Measurements from ENCODE around the gene RARA. TPM values are rescaled to one million over a fixed set of nuclear protein-coding genes. Genes with fewer than 3 reads are reported as not detected.
A peak's percentile ranks its signal among the peaks of the same experiment; 100 is the strongest.

RARA gene
- total and polyA plus RNA-seq, 2 of the 4 experiments (the other 2 are of a cell fraction), result 9.0 to 12.7 TPM

DNA sequence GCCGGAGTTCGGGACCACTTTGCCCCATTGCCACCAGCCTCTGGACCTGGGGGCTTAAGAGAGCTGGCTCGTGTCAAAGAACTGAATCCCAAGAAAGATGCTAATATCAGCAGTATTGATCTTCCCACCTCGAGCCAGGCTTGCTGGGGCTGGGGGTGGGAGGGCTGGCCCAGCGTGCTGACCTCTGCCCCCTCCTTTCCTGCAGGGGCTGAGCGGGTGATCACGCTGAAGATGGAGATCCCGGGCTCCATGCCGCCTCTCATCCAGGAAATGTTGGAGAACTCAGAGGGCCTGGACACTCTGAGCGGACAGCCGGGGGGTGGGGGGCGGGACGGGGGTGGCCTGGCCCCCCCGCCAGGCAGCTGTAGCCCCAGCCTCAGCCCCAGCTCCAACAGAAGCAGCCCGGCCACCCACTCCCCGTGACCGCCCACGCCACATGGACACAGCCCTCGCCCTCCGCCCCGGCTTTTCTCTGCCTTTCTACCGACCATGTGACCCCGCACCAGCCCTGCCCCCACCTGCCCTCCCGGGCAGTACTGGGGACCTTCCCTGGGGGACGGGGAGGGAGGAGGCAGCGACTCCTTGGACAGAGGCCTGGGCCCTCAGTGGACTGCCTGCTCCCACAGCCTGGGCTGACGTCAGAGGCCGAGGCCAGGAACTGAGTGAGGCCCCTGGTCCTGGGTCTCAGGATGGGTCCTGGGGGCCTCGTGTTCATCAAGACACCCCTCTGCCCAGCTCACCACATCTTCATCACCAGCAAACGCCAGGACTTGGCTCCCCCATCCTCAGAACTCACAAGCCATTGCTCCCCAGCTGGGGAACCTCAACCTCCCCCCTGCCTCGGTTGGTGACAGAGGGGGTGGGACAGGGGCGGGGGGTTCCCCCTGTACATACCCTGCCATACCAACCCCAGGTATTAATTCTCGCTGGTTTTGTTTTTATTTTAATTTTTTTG lies 47.1 kb downstream of the RARA start:
- peak overlapping the region; percentile 13 for H2AK9ac ChIP-seq (replicated peaks; ENCODE audit: low read depth, low read length, poor library complexity)
- no peak overlapping the region for H2BK5ac ChIP-seq (ENCODE audit: low read depth, low read length, poor library complexity, severe bottlenecking)
- no peaks in the 10 kb centered on the region; the same call in 1 of the 2 replicates for H3K4me1 ChIP-seq (ENCODE audit: control insufficient read depth, insufficient read depth, low read length)
- H3K9me3 ChIP-seq (ENCODE audit: control insufficient read depth, insufficient read depth, low read length), result no peaks in the 10 kb centered on the region
- H3K23ac ChIP-seq (ENCODE audit: low read depth, low read length), result no peak overlapping the region
- 83% methylated on average over 3 of the region's 33 CpGs; no CpG with 5 or more reads in 1 of the 2 experiments for WGBS, 2 experiments (ENCODE audit: extremely low coverage in 2 of 2, insufficient read length in 1 of 2)
- H4K5ac ChIP-seq (ENCODE audit: low read depth, low read length), result no peak overlapping the region
- peaks cover 0 to 32% of the 10 kb centered on the region in 2 experiments; a peak in 2 of 4 replicates for H3K79me1 ChIP-seq (ENCODE audit: low read depth in 1 of 2, low read length in 2 of 2)
- H2BK15ac ChIP-seq (ENCODE audit: low read depth, low read length), result no peak overlapping the region
- H3K4me2 ChIP-seq (ENCODE audit: low read depth, low read length), result no peak overlapping the region
- H3K27me3 ChIP-seq (ENCODE audit: control insufficient read depth, insufficient read depth, low read length), result no peaks in the 10 kb centered on the region
- H2AFZ ChIP-seq (replicated peaks; ENCODE audit: low read length, poor library complexity), result no peak overlapping the region
- no peak overlapping the region for H3K56ac ChIP-seq (ENCODE audit: extremely low read depth, insufficient read depth, low read length)
- no peak overlapping the region for H3K9ac ChIP-seq (ENCODE audit: low read depth, low read length)
- peaks cover 20% of the 10 kb centered on the region for H4K20me1 ChIP-seq (ENCODE audit: insufficient read depth, low read length)
- H3K27ac ChIP-seq (ENCODE audit: insufficient read depth, low read length), result no peak overlapping the region
- H3K4me3 ChIP-seq (ENCODE audit: insufficient read depth, low read depth, low read length), result no peak overlapping the region
- intact Hi-C loops (cut with micrococcal nuclease) (loop anchor here (1.0 to 5.0 kb wide), 2 partner anchors 53 to 154 kb away; no protein-coding TSS in a partner anchor), in situ Hi-C loops (cut with MboI; ENCODE audit: low sequenced_read_pairs) (loop anchor here (10.0 to 25.0 kb wide), 3 partner anchors 141 to 1306 kb away; partner anchors contain the start of genes KRT27, KRT28 and WIPF2), dilution Hi-C loops (cut with HindIII; ENCODE audit: low sequenced_read_pairs, unreplicated experiment) (no loop called here)
- no peak overlapping the region for H3K14ac ChIP-seq (replicated peaks; ENCODE audit: low read depth, low read length)
- POLR2A ChIA-PET (ENCODE audit: unreplicated experiment), result no interaction called here
- no peak overlapping the region for H3K4ac ChIP-seq (ENCODE audit: low read depth, low read length)
- H3K36me3 ChIP-seq (ENCODE audit: control insufficient read depth, insufficient read depth, low read length), result peaks cover 41% of the 10 kb centered on the region
- no peaks in the 10 kb centered on the region for H3K9me1 ChIP-seq (ENCODE audit: insufficient read depth, low read length)
- ATAC-seq (ENCODE audit: low read depth), result no peak
- H2BK20ac ChIP-seq (ENCODE audit: low read depth, low read length), result no peak overlapping the region
- H4K8ac ChIP-seq (ENCODE audit: low read depth in 2 of 2, low read length in 2 of 2), result no peak overlapping the region
- H2AK5ac ChIP-seq (ENCODE audit: low read depth, low read length), result no peak overlapping the region
- CTCF ChIA-PET, result no interaction called here
- no peak for DNase-seq
- H2BK120ac ChIP-seq (ENCODE audit: low read depth, low read length), result no peak overlapping the region
- BruUV-seq (replicated peaks), result no TSS peak
- no peak overlapping the region for H3K18ac ChIP-seq (ENCODE audit: low read depth, low read length)
- H4K91ac ChIP-seq (ENCODE audit: insufficient read depth, low read depth, low read length), result no peak overlapping the region
- TF ChIP-seq FOS (IDR thresholded peaks at IDR 0.05; ENCODE audit: low read depth, low read length), result no peak
- TF ChIP-seq, protein P1, sequence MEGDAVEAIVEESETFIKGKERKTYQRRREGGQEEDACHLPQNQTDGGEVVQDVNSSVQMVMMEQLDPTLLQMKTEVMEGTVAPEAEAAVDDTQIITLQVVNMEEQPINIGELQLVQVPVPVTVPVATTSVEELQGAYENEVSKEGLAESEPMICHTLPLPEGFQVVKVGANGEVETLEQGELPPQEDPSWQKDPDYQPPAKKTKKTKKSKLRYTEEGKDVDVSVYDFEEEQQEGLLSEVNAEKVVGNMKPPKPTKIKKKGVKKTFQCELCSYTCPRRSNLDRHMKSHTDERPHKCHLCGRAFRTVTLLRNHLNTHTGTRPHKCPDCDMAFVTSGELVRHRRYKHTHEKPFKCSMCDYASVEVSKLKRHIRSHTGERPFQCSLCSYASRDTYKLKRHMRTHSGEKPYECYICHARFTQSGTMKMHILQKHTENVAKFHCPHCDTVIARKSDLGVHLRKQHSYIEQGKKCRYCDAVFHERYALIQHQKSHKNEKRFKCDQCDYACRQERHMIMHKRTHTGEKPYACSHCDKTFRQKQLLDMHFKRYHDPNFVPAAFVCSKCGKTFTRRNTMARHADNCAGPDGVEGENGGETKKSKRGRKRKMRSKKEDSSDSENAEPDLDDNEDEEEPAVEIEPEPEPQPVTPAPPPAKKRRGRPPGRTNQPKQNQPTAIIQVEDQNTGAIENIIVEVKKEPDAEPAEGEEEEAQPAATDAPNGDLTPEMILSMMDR (conservative IDR thresholded peaks at IDR 0.05; ENCODE audit: low read depth, low read length), result no peak
- no peak for TF ChIP-seq SMC3 (IDR thresholded peaks at IDR 0.05; ENCODE audit: low read depth, low read length)
- TF ChIP-seq MAZ (IDR thresholded peaks at IDR 0.05; ENCODE audit: borderline replicate concordance, low read depth, low read length), result no peak
- TF ChIP-seq, protein P2, sequence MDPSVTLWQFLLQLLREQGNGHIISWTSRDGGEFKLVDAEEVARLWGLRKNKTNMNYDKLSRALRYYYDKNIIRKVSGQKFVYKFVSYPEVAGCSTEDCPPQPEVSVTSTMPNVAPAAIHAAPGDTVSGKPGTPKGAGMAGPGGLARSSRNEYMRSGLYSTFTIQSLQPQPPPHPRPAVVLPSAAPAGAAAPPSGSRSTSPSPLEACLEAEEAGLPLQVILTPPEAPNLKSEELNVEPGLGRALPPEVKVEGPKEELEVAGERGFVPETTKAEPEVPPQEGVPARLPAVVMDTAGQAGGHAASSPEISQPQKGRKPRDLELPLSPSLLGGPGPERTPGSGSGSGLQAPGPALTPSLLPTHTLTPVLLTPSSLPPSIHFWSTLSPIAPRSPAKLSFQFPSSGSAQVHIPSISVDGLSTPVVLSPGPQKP (IDR thresholded peaks at IDR 0.05; ENCODE audit: borderline replicate concordance, low read depth, low read length), result no peak
- TF ChIP-seq, protein P3, sequence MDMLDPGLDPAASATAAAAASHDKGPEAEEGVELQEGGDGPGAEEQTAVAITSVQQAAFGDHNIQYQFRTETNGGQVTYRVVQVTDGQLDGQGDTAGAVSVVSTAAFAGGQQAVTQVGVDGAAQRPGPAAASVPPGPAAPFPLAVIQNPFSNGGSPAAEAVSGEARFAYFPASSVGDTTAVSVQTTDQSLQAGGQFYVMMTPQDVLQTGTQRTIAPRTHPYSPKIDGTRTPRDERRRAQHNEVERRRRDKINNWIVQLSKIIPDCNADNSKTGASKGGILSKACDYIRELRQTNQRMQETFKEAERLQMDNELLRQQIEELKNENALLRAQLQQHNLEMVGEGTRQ (IDR thresholded peaks at IDR 0.05; ENCODE audit: low read depth, low read length), result no peak
- no peak for TF ChIP-seq CHD1 (IDR thresholded peaks at IDR 0.05; ENCODE audit: low read depth, low read length)
- TF ChIP-seq BHLHE40 (IDR thresholded peaks at IDR 0.05; ENCODE audit: low read depth, low read length), result no peak
- TF ChIP-seq NFE2L2 (IDR thresholded peaks at IDR 0.05; ENCODE audit: low read depth, low read length), result no peak
- no peak for TF ChIP-seq RAD21 (IDR thresholded peaks at IDR 0.05; ENCODE audit: low read length)
- TF ChIP-seq RFX5 (IDR thresholded peaks at IDR 0.05; ENCODE audit: low read depth, low read length), result no peak
- no peak for TF ChIP-seq MAFK (IDR thresholded peaks at IDR 0.05; ENCODE audit: low read depth, low read length)
- no peak for TF ChIP-seq POLR2A (IDR thresholded peaks at IDR 0.05; ENCODE audit: low read depth, low read length)
- TF ChIP-seq CEBPB (IDR thresholded peaks at IDR 0.05; ENCODE audit: low read depth, low read length), result no peak

All from IMR-90 (cell line).